Activated T-helper 2 cell treated with anti-CD3 and anti-CD28 coated beads, Interferon-gamma antibody, Interleukin-2, Interleukin-4, amounts not matched to agents 10 μg/mL and 5 μg/mL and 100 μg/mL, durations not matched to agents 14 hours and 24 hours and 36 hours (primary cell): ENCODE results near the gene ATP6V0A4. TPM values are rescaled to one million over a fixed set of nuclear protein-coding genes. Genes with fewer than 3 reads are reported as not detected.
"Not testable (repeated sequence)": the region's sequence is repeated elsewhere in the genome, so short reads cannot be mapped to it uniquely, and the experiment has no call there.

Experiments used
- DNase-seq: peaks from one replicate; pipeline ENCODE4 v3.0.0; 2021; ENCODE audit warnings: low spot score
- H3K27ac Mint-ChIP-seq: one replicate; pipeline ENCODE4 v1.8.0; 2021; ENCODE audit warnings: mixed read lengths
- H3K27me3 Mint-ChIP-seq: one replicate; pipeline ENCODE4 v1.8.0; 2021; ENCODE audit warnings: low read depth, mixed read lengths
- H3K36me3 Mint-ChIP-seq: one replicate; pipeline ENCODE4 v1.8.0; 2021; ENCODE audit warnings: low read depth, mixed read lengths
- H3K4me1 Mint-ChIP-seq: one replicate; pipeline ENCODE4 v1.8.0; 2021; ENCODE audit warnings: low read depth, mixed read lengths
- H3K4me3 Mint-ChIP-seq: one replicate; pipeline ENCODE4 v1.8.0; 2021; ENCODE audit warnings: low read depth, mild to moderate bottlenecking, moderate library complexity, mixed read lengths
- H3K9me3 Mint-ChIP-seq: one replicate; pipeline ENCODE4 v1.8.0; 2021; ENCODE audit warnings: mixed read lengths
- intact Hi-C: fragments of 100-400 bp; cut with micrococcal nuclease; formaldehyde crosslinking; loops from one replicate; pipeline ENCODE4 v1.15.1; 2023
- total RNA-seq: library from RNA; stranded (reverse); gene quantifications from 2 replicates; pipeline ENCODE4 v1.2.3, GENCODE V29; 2022

ATP6V0A4 gene
- total RNA-seq, 1 donor from 2014 or later, result not detected

DNA sequence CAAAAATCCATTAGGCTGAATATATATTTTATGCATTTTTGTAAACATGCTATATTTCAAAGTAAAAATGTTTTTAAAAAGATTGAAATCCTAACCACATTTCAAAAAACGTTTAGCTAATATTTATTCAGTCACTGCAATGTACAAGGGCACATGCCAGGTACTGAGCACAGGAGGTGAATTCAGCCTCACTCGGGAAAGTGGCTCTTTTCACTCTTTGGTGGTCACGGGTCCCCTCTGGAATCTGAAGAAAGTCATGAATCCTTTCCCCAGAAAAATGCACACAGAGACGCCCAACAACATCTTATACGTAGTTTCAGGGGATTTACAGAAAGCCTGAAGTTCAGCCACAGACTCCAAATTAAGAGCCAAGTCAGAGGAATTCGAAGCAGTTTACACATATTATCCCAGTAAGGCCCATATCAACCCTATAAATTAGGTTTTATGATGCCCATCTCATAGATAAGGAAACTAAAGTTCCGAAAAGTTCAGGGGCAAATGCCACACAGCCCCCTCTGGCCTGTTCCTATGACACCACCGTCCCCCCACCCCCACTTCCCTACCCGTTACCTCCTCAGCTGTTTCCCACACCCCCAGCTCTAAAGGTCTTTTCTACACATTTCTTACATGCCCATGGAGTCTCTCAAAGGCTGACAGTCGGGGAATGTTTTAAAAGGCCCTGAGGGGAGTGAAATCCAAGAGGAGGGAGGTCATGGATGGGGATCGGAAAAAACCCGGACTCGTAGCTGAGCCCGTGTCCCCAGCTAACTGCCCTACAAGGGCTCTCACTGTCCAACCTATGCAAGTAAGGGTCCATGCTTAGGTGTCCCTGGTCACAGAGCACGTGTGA lies 87.2 kb downstream of the ATP6V0A4 start:
- H3K27me3 Mint-ChIP-seq, result peaks cover 4% of the 10 kb centered on the region
- no peak overlapping the region for H3K4me3 Mint-ChIP-seq
- H3K36me3 Mint-ChIP-seq, result no peaks in the 10 kb centered on the region
- no peaks in the 10 kb centered on the region for H3K9me3 Mint-ChIP-seq
- intact Hi-C loops, result loop anchor here (5.0 kb wide), 1 partner anchor 83 kb away; no protein-coding TSS in a partner anchor
- peaks cover 7% of the 10 kb centered on the region for H3K4me1 Mint-ChIP-seq
- no peak for DNase-seq
- no peak overlapping the region for H3K27ac Mint-ChIP-seq

DNA sequence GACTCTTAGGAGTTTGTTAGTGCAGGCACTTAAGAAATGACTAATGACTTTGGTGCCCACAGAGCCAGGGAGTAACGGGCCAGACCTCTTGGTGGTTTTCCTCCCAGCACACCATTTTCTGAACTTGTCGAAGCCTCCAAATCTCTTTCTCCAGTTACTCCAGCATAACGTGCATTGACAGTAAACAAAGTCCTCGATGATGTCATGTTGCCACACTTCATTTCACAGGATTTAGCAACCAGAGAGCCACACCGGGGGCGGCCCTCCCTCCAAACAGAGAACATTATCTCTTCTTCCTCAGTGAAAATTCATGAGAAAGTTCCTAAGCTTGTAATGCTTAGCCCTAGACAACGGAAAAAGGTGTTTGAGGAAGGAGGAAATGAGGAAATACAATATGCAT lies 92.8 kb downstream of the ATP6V0A4 start:
- no peak for DNase-seq
- Mint-ChIP-seq H3K27me3 (no peaks in the 10 kb centered on the region), H3K4me1 (peaks cover 4% of the 10 kb centered on the region), H3K36me3 (no peaks in the 10 kb centered on the region), H3K27ac (no peak overlapping the region), H3K9me3 (no peaks in the 10 kb centered on the region), H3K4me3 (no peak overlapping the region)
- intact Hi-C loops, result no loop called here

DNA sequence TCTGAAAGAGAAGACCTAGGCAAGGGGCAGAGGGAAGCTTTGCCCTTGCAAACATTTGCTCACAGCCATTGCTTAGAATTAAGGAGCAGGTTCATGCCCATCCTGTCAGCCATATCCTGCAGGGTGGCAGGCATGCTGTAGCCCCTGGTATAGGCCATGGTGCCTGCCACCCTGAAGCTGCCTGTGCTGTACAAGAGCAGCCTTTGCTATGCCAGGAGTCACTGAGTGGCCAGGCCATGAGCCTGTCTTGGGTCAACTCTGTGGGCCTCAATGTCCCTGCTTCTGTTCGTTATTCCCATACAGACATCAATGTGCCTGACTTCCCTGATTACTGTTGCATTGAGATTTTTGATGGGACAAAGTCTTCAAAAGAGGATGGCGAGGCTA lies 96.5 kb downstream of the ATP6V0A4 start:
- no peak overlapping the region for H3K4me3 Mint-ChIP-seq
- no peaks in the 10 kb centered on the region for H3K9me3 Mint-ChIP-seq
- no peak for DNase-seq
- no peaks in the 10 kb centered on the region for H3K27me3 Mint-ChIP-seq
- H3K36me3 Mint-ChIP-seq, result no peaks in the 10 kb centered on the region
- no peak overlapping the region for H3K27ac Mint-ChIP-seq
- peaks cover 4% of the 10 kb centered on the region for H3K4me1 Mint-ChIP-seq
- intact Hi-C loops, result no loop called here

DNA sequence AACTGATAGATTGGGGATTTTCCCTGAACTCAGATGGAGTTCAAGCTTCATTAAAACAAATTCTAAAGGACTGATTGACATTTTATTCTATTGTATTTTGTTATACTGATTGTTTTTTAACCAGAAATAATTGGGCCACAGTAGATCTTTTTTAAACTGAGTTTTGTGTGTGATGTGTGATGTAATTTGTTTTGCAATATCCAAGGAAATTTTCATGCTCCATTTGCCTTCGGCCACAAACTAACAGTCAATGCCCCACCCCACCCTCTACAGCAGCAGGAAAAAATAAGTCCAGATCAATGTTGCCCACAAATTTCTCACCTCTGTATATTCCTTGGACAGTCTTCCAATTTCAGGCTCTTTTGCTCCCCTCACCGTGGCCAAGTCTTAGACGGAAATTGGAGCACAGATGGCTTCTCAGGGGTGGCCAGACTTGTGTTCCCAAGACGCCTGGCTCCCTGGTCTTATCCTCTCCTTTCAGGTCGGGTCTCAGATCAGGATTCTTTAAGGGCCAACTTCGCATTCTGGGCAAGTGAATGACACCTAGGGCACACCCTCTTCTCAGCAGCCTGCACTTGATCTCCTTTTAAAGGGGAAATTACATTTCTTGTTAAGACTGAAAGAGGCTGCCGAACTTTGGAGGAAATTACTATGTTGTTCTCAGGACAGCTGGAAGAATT lies 97.0 kb downstream of the ATP6V0A4 start, which contains the start of gene SVOPL:
Gene SVOPL (minus strand): TSS at position 506 of the 680 bp plus-strand sequence. CDS start 22,317 bp downstream, outside the sequence.
- H3K27ac Mint-ChIP-seq, result no peak within 1 kb of the TSS
- no peak within 1 kb of the TSS for H3K4me3 Mint-ChIP-seq
- no peaks in the 10 kb centered on the region for H3K36me3 Mint-ChIP-seq
- peaks cover 4% of the 10 kb centered on the region for H3K4me1 Mint-ChIP-seq
- no peaks in the 10 kb centered on the region for H3K27me3 Mint-ChIP-seq
- H3K9me3 Mint-ChIP-seq, result no peaks in the 10 kb centered on the region
- intact Hi-C loops, result no loop called here
- no peak for DNase-seq

DNA sequence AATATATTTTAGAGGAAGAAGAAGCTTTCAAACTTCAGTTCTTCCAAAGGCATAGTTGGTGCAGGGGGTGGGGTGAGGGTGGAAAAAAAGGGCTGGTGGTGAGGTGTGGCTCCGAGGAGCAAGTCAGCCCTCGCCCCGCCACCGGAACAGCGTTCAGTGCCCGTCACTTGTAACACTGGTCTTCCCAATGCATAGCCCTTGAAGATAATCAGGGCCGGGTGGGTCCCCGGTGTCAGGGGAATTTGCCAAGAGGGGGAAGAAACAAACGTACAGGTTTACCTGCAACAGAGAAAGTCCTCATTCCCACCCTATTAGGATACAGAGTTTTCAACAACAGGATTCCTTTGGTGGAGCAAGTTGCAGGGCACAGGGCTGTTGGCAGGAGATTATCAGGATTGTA lies 98.3 kb downstream of the ATP6V0A4 start:
- H3K36me3 Mint-ChIP-seq, result no peaks in the 10 kb centered on the region

DNA sequence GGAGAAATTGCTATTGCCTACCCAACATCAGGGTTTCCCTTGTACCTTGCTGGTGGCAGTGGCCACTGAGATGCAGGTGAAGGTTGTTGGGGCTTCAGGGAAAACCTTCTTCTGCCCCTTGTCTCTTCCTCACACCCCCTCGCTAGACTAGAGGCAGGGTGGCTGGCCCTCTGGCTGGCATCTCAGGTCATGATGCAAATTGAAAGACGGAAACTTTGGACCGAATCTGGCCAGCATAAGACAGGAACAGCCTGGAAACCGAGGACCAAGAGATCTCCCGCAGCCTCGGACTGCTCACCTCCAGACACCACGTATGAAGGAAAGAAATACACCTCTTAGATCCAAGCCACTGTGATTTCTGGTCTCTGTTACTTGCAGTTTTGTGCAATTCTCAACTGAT lies 99.7 kb downstream of the ATP6V0A4 start:
- H3K27me3 Mint-ChIP-seq, result no peaks in the 10 kb centered on the region
- H3K4me1 Mint-ChIP-seq, result no peaks in the 10 kb centered on the region
- no peak overlapping the region for H3K27ac Mint-ChIP-seq
- H3K9me3 Mint-ChIP-seq, result no peaks in the 10 kb centered on the region
- DNase-seq, result no peak
- intact Hi-C loops, result no loop called here
- H3K36me3 Mint-ChIP-seq, result no peaks in the 10 kb centered on the region
- no peak overlapping the region for H3K4me3 Mint-ChIP-seq

More for the DNA sequence above, 98.3 kb downstream of the ATP6V0A4 start:
- DNase-seq, result no peak
- Mint-ChIP-seq H3K9me3 (no peaks in the 10 kb centered on the region), H3K4me1 (no peaks in the 10 kb centered on the region), H3K27ac (no peak overlapping the region), H3K27me3 (no peaks in the 10 kb centered on the region), H3K4me3 (no peak overlapping the region)
- intact Hi-C loops, result no loop called here

DNA sequence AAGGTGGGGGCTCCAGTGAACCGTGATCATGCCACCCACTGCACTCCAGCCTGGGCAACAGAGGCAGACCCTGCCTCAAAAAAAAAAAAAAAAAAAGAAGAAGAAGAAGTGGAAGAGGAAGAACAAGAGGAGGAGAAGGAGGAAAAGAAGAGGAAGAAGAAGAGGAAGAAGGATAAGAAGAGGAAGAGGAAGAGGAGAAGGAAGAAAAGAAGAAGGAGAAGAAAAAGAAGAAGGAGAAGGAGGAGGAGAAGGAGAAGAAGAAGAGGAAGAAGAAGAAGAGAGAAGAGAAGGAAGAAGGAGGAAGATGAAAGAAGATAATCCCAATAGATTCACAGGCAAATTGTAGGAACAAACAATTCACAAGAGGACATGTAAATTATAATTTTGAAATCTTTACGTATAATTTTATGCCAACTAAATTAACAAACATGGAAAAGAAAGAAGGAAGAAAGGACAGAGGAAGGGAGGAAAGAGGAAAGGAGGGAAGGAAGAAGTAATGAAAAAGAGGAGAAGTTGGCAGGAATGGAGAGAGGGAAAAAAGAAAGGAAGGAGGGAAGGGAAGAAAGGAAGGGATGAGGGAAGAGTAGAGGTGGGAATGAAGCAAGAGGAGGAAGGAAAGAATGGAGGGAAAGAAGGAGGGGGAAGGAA lies 100.3 kb downstream of the ATP6V0A4 start:
- no peaks in the 10 kb centered on the region for H3K4me1 Mint-ChIP-seq
- no peak for DNase-seq
- intact Hi-C loops, result no loop called here
- H3K9me3 Mint-ChIP-seq, result no peaks in the 10 kb centered on the region
- no peak overlapping the region for H3K4me3 Mint-ChIP-seq
- H3K36me3 Mint-ChIP-seq, result no peaks in the 10 kb centered on the region
- no peak overlapping the region for H3K27ac Mint-ChIP-seq
- H3K27me3 Mint-ChIP-seq, result no peaks in the 10 kb centered on the region

DNA sequence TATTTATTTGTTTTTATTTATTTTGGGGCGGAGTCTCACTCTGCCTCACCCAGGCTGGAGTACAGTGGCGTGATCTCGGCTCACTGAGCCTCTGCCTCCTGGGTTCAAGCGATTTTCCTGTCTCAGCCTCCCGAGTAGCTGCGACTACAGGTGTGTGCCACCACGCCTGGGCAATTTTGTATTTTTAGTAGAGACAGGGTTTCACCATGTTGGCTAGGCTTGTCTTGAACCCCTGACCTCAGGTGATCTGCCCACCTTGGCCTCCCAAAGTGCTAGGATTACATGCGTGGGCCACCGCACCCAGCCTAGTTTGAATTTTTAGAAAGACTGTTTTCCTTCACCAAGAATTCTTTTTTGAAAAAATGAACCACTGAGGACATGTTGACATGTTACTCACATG lies 102.2 kb downstream of the ATP6V0A4 start:
- H3K36me3 Mint-ChIP-seq, H3K9me3 Mint-ChIP-seq, intact Hi-C loops, H3K27me3 Mint-ChIP-seq, DNase-seq, H3K4me1 Mint-ChIP-seq, H3K27ac Mint-ChIP-seq, H3K4me3 Mint-ChIP-seq: not testable (repeated sequence)

DNA sequence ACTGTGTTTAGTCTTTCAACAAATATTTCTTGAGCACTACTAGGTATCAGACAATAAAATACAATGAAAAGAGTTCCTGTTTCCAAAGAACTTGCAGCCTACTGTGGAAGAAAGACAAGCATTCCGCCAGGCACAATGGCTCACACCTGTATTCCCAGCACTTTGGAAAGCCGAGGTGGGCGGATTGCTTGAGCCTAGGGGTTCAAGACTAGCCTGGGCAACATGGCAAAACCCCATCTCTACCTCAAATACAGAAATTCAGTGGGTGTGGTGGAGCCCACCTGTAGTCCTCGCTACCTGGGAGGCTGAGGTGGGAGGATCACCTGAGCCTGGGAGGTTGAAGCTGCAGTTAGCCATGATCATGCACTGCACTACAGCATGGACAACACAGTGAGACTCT lies 102.9 kb downstream of the ATP6V0A4 start:
- Mint-ChIP-seq H3K4me3 (no peak overlapping the region), H3K27me3 (no peaks in the 10 kb centered on the region), H3K4me1 (no peaks in the 10 kb centered on the region), H3K36me3 (no peaks in the 10 kb centered on the region), H3K27ac (no peak overlapping the region), H3K9me3 (no peaks in the 10 kb centered on the region)
- no peak for DNase-seq
- intact Hi-C loops, result no loop called here

DNA sequence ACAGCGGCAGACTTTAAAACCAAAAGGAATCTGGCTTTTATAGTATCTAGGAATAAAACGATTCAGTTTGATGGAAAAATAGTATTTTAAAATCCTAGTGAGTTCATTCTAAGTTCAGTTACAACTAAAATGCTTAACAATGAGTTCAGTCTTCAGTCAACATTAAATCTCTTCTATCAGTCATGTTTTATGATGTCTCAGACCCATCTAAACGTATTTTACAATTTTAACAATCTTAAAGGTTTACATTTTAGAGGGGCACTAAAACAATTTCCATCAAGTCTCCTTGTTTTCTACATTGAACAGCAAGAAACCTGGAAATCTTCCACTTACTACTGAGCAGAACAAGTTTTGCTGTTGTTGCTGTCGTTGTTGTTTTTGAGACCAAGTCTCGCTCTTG lies 106.8 kb downstream of the ATP6V0A4 start:
- Mint-ChIP-seq H3K36me3 (no peaks in the 10 kb centered on the region), H3K27ac (no peak overlapping the region), H3K27me3 (no peaks in the 10 kb centered on the region), H3K9me3 (peaks cover 7% of the 10 kb centered on the region), H3K4me3 (no peak overlapping the region), H3K4me1 (no peaks in the 10 kb centered on the region)
- intact Hi-C loops, result no loop called here
- no peak for DNase-seq

DNA sequence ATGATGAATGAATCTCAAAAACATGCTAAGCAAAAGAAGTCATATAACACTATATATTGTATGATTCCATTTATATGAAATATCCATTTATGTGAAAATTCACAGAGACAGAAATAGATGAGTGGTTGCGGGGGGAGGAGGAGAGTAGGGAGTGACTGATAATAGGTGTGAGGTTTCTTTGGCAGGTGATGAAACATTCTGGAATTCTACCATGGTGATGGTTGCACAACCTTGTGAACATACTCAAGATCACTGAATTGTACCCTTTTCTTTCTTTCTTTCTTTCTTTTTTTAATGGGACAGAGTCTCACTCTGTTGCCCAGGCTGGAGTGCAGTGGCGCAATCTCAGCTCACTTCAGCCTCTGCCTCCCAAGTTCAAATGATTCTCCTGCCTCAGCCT lies 107.5 kb downstream of the ATP6V0A4 start:
- H3K27me3 Mint-ChIP-seq, result no peaks in the 10 kb centered on the region
- H3K4me1 Mint-ChIP-seq, result no peaks in the 10 kb centered on the region
- H3K27ac Mint-ChIP-seq, result no peak overlapping the region
- peaks cover 7% of the 10 kb centered on the region for H3K9me3 Mint-ChIP-seq
- intact Hi-C loops, result no loop called here
- no peak for DNase-seq
- no peak overlapping the region for H3K4me3 Mint-ChIP-seq
- H3K36me3 Mint-ChIP-seq, result no peaks in the 10 kb centered on the region

DNA sequence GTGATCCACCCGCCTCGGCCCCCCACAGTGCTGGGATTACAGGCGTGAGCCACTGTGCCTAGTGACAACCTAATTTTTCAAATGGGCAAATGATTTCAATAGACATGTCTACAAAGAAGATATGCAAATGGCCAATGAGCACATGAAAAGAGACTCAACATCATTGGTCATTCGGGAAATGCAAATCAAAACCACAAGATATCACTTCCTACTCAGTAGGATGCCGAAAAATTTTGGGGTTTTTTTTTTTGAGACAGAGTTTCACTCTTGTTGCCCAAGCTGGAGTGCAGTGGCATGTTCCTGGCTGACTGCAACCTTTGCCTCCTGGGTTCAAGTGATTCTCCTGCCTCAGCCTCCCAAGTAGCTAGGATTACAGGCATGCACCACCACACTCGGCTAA lies 110.0 kb downstream of the ATP6V0A4 start:
- not testable (repeated sequence) for H3K4me3 Mint-ChIP-seq, H3K27me3 Mint-ChIP-seq, H3K4me1 Mint-ChIP-seq, H3K27ac Mint-ChIP-seq, H3K36me3 Mint-ChIP-seq, DNase-seq, H3K9me3 Mint-ChIP-seq
- intact Hi-C loops, result loop anchor here (1.0 kb wide), 1 partner anchor 21 kb away; no protein-coding TSS in a partner anchor

DNA sequence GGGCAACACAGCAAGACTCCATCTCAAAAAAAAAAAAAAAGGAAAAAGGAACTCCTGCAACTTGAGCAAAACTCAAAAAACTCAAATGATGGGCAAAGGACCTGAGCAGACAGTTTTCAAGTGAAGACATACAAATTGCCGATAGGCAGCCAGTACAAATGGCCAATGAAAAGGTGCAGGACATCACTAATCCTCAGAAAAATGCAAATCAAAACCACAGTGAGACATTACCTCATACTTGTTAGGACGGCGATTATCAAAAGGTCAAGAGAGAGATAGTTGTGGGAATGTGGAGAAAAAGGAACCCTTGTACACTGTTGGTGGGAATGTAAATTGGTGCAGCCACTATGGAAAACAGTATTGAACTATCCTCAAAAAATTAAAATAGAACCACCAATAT lies 113.7 kb downstream of the ATP6V0A4 start:
- Mint-ChIP-seq H3K27me3 (peaks cover 2% of the 10 kb centered on the region), H3K36me3 (no peaks in the 10 kb centered on the region), H3K4me3 (no peak overlapping the region), H3K27ac (no peak overlapping the region), H3K9me3 (peaks cover 7% of the 10 kb centered on the region), H3K4me1 (peaks cover 3% of the 10 kb centered on the region)
- no peak for DNase-seq
- intact Hi-C loops, result no loop called here
